Measurements from ENCODE around the gene SDK1.

SDK1 gene

GRCh38 chr7:4133491-4134044, 832.5 kb downstream of the SDK1 start:
- Histone ChIP-seq H2BK5ac (ENCODE audit: low read length) (no peak overlapping the region), H3K4me2 (ENCODE audit: insufficient read depth, low read length, poor library complexity, severe bottlenecking) (no peak overlapping the region), H3K14ac (ENCODE audit: low read length) (no peak overlapping the region), H3K27ac (replicated peaks; ENCODE audit: low read length) (no peak overlapping the region), H2AFZ (ENCODE audit: low read length) (no peak overlapping the region), H2BK12ac (ENCODE audit: low read length) (no peak overlapping the region), H3K18ac (ENCODE audit: low read length) (no peak overlapping the region), H3K23ac (ENCODE audit: low read depth, low read length, poor library complexity) (no peak overlapping the region), H4K8ac (ENCODE audit: low read depth, low read length) (no peak overlapping the region), H3K79me1 (ENCODE audit: low read depth, low read length) (no peaks in the 10 kb centered on the region), H3K4me1 (ENCODE audit: control insufficient read depth in 2 of 2, insufficient read depth in 1 of 2, low read depth in 1 of 2, low read length in 2 of 2) (peaks cover 6 to 19% of the 10 kb centered on the region in 2 donors), H2BK15ac (ENCODE audit: low read length) (no peak overlapping the region), H2AK5ac (ENCODE audit: low read depth, low read length) (no peak overlapping the region), H3K36me3 (replicated peaks in 1 of 2; ENCODE audit: control insufficient read depth in 2 of 2, insufficient read depth in 2 of 2, low read length in 2 of 2) (no peaks in the 10 kb centered on the region), H3K27me3 (ENCODE audit: control insufficient read depth in 3 of 3, insufficient read depth in 3 of 3, low read depth in 1 of 3, low read length in 3 of 3) (no peaks in the 10 kb centered on the region), H4K91ac (ENCODE audit: low read depth, low read length, poor library complexity) (no peak overlapping the region), H3K4ac (ENCODE audit: low read length) (no peak overlapping the region), H2BK120ac (ENCODE audit: low read depth, low read length) (no peak overlapping the region), H3K9ac (ENCODE audit: low read depth, low read length, poor library complexity) (no peak overlapping the region), H3K9me3 (replicated peaks in 1 of 2; ENCODE audit: control insufficient read depth in 2 of 2, insufficient read depth in 1 of 2, low read depth in 1 of 2, low read length in 2 of 2) (no peaks in the 10 kb centered on the region), H3K4me3 (ENCODE audit: low read length in 2 of 2) (no peak overlapping the region)
- no peak for DNase-seq (ENCODE audit: low spot score)
- WGBS, 2 donors (ENCODE audit: extremely low coverage in 2 of 2, insufficient read length in 2 of 2, insufficient replicate concordance in 1 of 2) = no CpG with 5 or more reads among the region's 8 CpGs

- Histone ChIP-seq H3K4me3 (ENCODE audit: low read length in 2 of 2) (no peak overlapping the region), H4K8ac (ENCODE audit: low read depth, low read length) (no peak overlapping the region), H3K9me3 (replicated peaks in 1 of 2; ENCODE audit: control insufficient read depth in 2 of 2, insufficient read depth in 1 of 2, low read depth in 1 of 2, low read length in 2 of 2) (no peaks in the 10 kb centered on the region), H3K36me3 (replicated peaks in 1 of 2; ENCODE audit: control insufficient read depth in 2 of 2, insufficient read depth in 2 of 2, low read length in 2 of 2) (no peaks in the 10 kb centered on the region), H4K91ac (ENCODE audit: low read depth, low read length, poor library complexity) (no peak overlapping the region), H3K14ac (ENCODE audit: low read length) (peak overlapping the region; percentile 77), H3K9ac (ENCODE audit: low read depth, low read length, poor library complexity) (no peak overlapping the region), H2BK12ac (ENCODE audit: low read length) (no peak overlapping the region), H3K23ac (ENCODE audit: low read depth, low read length, poor library complexity) (peak overlapping the region; percentile 48), H3K4ac (ENCODE audit: low read length) (no peak overlapping the region), H3K79me1 (ENCODE audit: low read depth, low read length) (no peaks in the 10 kb centered on the region), H2AK5ac (ENCODE audit: low read depth, low read length) (peak overlapping the region; percentile 62), H2BK120ac (ENCODE audit: low read depth, low read length) (no peak overlapping the region), H2AFZ (ENCODE audit: low read length) (no peak overlapping the region), H3K27ac (replicated peaks; ENCODE audit: low read length) (no peak overlapping the region), H3K18ac (ENCODE audit: low read length) (peak overlapping the region; percentile 51), H2BK15ac (ENCODE audit: low read length) (peak overlapping the region; percentile 86), H2BK5ac (ENCODE audit: low read length) (no peak overlapping the region), H3K4me1 (ENCODE audit: control insufficient read depth in 2 of 2, insufficient read depth in 1 of 2, low read depth in 1 of 2, low read length in 2 of 2) (peaks cover 6 to 19% of the 10 kb centered on the region in 2 donors), H3K4me2 (ENCODE audit: insufficient read depth, low read length, poor library complexity, severe bottlenecking) (no peak overlapping the region), H3K27me3 (ENCODE audit: control insufficient read depth in 3 of 3, insufficient read depth in 3 of 3, low read depth in 1 of 3, low read length in 3 of 3) (no peaks in the 10 kb centered on the region)
- DNase-seq (ENCODE audit: low spot score) = no peak
- no CpG with 5 or more reads among the region's 7 CpGs for WGBS, 2 donors (ENCODE audit: extremely low coverage in 2 of 2, insufficient read length in 2 of 2, insufficient replicate concordance in 1 of 2)
Observed at GRCh38 chr7:4134204-4134603, 833.2 kb downstream of the SDK1 start.

GRCh38 chr7:4134631-4135030, 833.6 kb downstream of the SDK1 start:
- Histone ChIP-seq H3K18ac (ENCODE audit: low read length) (peak overlapping the region; percentile 25), H3K27ac (replicated peaks; ENCODE audit: low read length) (no peak overlapping the region), H3K27me3 (ENCODE audit: control insufficient read depth in 3 of 3, insufficient read depth in 3 of 3, low read depth in 1 of 3, low read length in 3 of 3) (no peaks in the 10 kb centered on the region), H2AK5ac (ENCODE audit: low read depth, low read length) (peak overlapping the region; percentile 62), H3K9ac (ENCODE audit: low read depth, low read length, poor library complexity) (no peak overlapping the region), H2BK5ac (ENCODE audit: low read length) (no peak overlapping the region), H2BK120ac (ENCODE audit: low read depth, low read length) (no peak overlapping the region), H3K23ac (ENCODE audit: low read depth, low read length, poor library complexity) (peak overlapping the region; percentile 48), H3K79me1 (ENCODE audit: low read depth, low read length) (no peaks in the 10 kb centered on the region), H3K4me1 (ENCODE audit: control insufficient read depth in 2 of 2, insufficient read depth in 1 of 2, low read depth in 1 of 2, low read length in 2 of 2) (peaks cover 6 to 19% of the 10 kb centered on the region in 2 donors), H3K4me3 (ENCODE audit: low read length in 2 of 2) (no peak overlapping the region), H2BK15ac (ENCODE audit: low read length) (peak overlapping the region; percentile 86), H2BK12ac (ENCODE audit: low read length) (peak overlapping the region; percentile 53), H3K36me3 (replicated peaks in 1 of 2; ENCODE audit: control insufficient read depth in 2 of 2, insufficient read depth in 2 of 2, low read length in 2 of 2) (no peaks in the 10 kb centered on the region), H4K8ac (ENCODE audit: low read depth, low read length) (no peak overlapping the region), H3K4ac (ENCODE audit: low read length) (no peak overlapping the region), H3K9me3 (replicated peaks in 1 of 2; ENCODE audit: control insufficient read depth in 2 of 2, insufficient read depth in 1 of 2, low read depth in 1 of 2, low read length in 2 of 2) (no peaks in the 10 kb centered on the region), H3K14ac (ENCODE audit: low read length) (peak overlapping the region; percentile 77), H3K4me2 (ENCODE audit: insufficient read depth, low read length, poor library complexity, severe bottlenecking) (no peak overlapping the region), H4K91ac (ENCODE audit: low read depth, low read length, poor library complexity) (no peak overlapping the region), H2AFZ (ENCODE audit: low read length) (no peak overlapping the region)
- no CpG with 5 or more reads among the region's 20 CpGs for WGBS, 2 donors (ENCODE audit: extremely low coverage in 2 of 2, insufficient read length in 2 of 2, insufficient replicate concordance in 1 of 2)
- no peak for DNase-seq (ENCODE audit: low spot score)

- H4K8ac ChIP-seq (ENCODE audit: low read depth, low read length) = no peak overlapping the region
- H3K79me1 ChIP-seq (ENCODE audit: low read depth, low read length) = no peaks in the 10 kb centered on the region
- H3K4me3 ChIP-seq (ENCODE audit: low read length in 2 of 2) = no peak overlapping the region
- H3K18ac ChIP-seq (ENCODE audit: low read length) = no peak overlapping the region
- no peak overlapping the region for H2AFZ ChIP-seq (ENCODE audit: low read length)
- H4K91ac ChIP-seq (ENCODE audit: low read depth, low read length, poor library complexity) = no peak overlapping the region
- no peak overlapping the region for H3K27ac ChIP-seq (replicated peaks; ENCODE audit: low read length)
- H3K36me3 ChIP-seq (replicated peaks in 1 of 2; ENCODE audit: control insufficient read depth in 2 of 2, insufficient read depth in 2 of 2, low read length in 2 of 2) = no peaks in the 10 kb centered on the region
- H3K4me1 ChIP-seq (ENCODE audit: control insufficient read depth in 2 of 2, insufficient read depth in 1 of 2, low read depth in 1 of 2, low read length in 2 of 2) = peaks cover 6 to 25% of the 10 kb centered on the region in 2 donors
- H2BK15ac ChIP-seq (ENCODE audit: low read length) = no peak overlapping the region
- no peak overlapping the region for H3K4me2 ChIP-seq (ENCODE audit: insufficient read depth, low read length, poor library complexity, severe bottlenecking)
- H3K27me3 ChIP-seq (ENCODE audit: control insufficient read depth in 3 of 3, insufficient read depth in 3 of 3, low read depth in 1 of 3, low read length in 3 of 3) = no peaks in the 10 kb centered on the region
- H2BK5ac ChIP-seq (ENCODE audit: low read length) = no peak overlapping the region
- H3K14ac ChIP-seq (ENCODE audit: low read length) = no peak overlapping the region
- no peaks in the 10 kb centered on the region for H3K9me3 ChIP-seq (replicated peaks in 1 of 2; ENCODE audit: control insufficient read depth in 2 of 2, insufficient read depth in 1 of 2, low read depth in 1 of 2, low read length in 2 of 2)
- no peak overlapping the region for H3K23ac ChIP-seq (ENCODE audit: low read depth, low read length, poor library complexity)
- H2BK12ac ChIP-seq (ENCODE audit: low read length) = no peak overlapping the region
- no peak overlapping the region for H2AK5ac ChIP-seq (ENCODE audit: low read depth, low read length)
- H3K4ac ChIP-seq (ENCODE audit: low read length) = no peak overlapping the region
- no peak overlapping the region for H3K9ac ChIP-seq (ENCODE audit: low read depth, low read length, poor library complexity)
- DNase-seq (ENCODE audit: low spot score) = no peak
- H2BK120ac ChIP-seq (ENCODE audit: low read depth, low read length) = no peak overlapping the region
- no CpG with 5 or more reads among the region's 12 CpGs for WGBS, 2 donors (ENCODE audit: extremely low coverage in 2 of 2, insufficient read length in 2 of 2, insufficient replicate concordance in 1 of 2)
Observed at GRCh38 chr7:4135301-4135700, 834.2 kb downstream of the SDK1 start.
